Pulmonary artery endothelial cell (primary cell): ENCODE results near the gene NDST4. TPM values are rescaled to one million over a fixed set of nuclear protein-coding genes. Genes with fewer than 3 reads are reported as not detected.

Experiments used
- DNase-seq: peaks from one replicate; pipeline ENCODE4 v3.0.0-alpha.2; 2011; ENCODE audit warnings: low read depth, low spot score
- total RNA-seq: library from RNA; depleted of rRNA; stranded (reverse); fragments of >200 nt; gene quantifications from 2 replicates; pipeline ENCODE4 v1.2.3, GENCODE V29; 2014

Gene NDST4
- total RNA-seq, 1 donor from 2014 or later, result not detected

DNA sequence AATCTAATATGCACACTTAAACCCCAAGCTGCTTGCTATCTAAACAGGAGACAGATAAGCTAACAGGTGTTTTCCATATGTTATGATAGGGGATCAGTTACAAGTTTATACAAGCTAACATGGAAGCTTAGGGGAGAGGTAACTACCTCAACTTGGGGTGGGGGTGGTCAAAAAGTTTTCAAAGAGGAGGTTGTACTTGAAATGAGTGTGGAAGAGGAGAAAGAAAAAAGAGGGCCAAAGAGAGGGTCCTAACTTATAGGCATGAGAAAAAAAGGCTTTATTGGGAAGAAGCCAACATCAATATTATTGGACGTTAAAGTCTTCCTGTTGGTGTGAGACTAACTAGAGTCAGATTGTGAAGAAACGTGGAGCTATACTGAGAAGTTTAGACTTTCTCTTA, 205.9 kb downstream of the NDST4 start:
- no peak for DNase-seq

DNA sequence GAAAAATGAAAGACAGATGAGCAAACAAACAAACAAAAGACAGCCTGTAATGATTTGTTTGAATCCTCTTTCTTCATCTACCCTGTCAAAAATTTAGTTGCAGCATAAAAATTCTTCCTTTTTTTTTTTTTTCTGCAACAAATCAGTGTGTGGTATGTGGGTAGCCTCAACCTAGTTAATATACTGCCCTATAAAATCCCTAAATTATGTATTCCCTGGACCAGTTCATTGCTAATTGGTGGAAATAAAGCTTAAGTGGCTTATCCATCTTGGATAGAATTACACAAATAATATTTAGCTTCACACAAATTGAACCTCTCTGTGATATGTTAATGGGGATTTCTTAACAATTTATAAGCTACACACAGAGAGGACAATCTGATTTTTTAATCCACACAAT, 208.4 kb downstream of the NDST4 start:
- DNase-seq, result no peak

DNA sequence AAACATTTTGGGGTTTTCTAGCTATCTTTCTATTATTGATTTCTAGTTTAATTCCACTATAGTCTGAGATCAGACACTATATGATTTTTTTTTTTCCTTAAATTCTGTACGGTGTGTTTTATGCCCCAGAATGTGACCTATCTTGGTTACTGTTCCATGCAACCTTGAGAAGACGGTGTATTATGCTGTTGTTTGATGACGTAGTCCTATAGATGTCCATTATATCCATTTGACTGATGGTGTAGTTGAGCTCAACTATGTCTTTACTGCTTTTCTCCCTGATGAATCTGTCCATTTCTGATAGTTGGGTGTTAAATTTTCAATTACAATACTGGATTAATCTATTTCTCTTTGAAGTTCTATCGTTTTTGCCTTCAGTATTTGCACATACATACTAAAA, 212.5 kb downstream of the NDST4 start:
- no peak for DNase-seq

DNA sequence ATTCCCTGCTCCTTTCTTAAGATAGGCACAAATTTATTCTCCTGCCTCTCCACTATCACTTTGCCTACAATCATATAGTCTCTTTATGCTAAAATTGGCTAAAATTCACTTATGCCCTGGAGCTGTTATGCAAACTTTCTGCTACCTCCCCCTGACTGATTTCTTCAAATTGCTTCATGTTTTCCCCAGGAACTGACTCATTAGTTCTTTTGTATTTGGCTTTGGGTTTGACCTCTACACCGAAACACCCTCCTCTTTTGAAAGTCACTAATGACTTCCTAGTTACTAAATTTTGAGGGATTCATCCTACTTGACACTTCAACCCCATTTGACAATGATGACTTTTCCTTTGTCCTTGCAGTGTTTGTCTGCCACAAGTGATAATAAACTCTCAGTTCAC, 222.6 kb downstream of the NDST4 start:
- DNase-seq, result no peak

DNA sequence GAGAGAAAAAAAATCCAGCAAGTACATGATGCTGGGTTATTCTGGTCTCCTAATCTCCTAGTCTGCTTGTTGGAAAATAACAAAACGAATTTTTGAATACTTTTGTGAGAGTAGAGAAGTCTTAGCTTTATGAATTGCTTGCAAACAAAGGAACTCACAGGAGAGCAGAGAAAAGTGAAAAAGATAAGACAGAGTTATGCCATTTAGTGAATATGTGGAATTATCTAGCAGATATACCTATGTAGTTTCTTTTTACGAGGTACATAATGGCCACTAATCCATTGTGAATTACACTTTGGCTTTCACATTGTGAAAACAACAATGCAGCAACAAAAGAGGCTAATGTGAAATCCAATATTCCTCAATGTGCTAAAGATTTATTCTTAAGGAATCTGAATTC, 226.7 kb downstream of the NDST4 start:
- no peak for DNase-seq

DNA sequence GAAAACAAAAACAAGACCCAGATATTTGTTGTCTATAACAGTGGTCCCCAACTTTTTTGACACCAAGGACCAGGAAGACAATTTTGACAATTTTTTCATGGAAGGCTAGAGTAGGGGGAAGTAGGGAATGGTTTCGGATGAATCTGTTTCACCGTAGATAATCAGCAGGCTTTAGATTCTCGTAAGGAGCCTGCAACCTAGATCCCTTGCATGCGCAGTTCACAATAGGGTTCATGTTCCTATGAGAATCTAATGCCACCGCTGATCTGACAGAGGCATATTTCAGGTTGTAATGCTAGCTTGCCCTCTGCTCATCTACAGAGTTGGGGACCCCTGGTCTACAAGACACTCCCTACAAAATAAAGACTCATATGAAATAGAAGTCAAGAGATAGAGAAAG, 229.8 kb downstream of the NDST4 start:
- no peak for DNase-seq

DNA sequence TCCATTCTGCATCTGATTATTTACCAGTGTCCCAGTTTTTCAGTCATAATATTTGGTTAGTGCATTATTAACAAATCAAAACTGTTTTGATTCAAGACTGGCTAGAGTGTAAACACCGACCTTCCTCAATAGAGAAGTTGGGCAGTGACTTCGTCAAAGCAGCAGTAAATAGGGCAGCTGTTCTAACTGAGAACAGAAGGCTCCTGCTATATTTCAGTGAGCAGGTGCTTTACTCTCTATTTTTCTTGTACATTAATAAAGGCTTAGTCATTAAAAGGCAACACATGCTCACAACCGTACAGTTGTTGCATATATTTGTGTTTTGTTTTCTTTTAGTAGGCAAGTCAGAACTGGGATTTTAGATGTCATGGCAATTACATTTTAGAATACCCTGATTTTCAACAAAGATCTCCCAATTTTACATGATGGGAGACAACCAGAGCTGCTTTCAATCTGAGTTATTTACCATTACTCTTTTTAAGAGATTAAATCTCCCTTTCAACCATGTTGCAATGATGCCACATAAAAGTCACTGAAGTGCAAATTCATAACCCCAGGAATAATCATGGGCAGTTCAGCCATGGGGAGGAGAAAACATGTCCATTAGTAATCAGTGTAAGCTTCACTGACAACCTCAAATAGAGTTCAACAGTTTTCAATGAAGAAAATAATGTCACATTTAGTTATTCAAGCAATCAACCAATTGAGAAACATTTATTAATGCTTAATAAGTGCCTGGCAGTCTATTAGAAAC, 233.3 kb downstream of the NDST4 start:
- no peak for DNase-seq

DNA sequence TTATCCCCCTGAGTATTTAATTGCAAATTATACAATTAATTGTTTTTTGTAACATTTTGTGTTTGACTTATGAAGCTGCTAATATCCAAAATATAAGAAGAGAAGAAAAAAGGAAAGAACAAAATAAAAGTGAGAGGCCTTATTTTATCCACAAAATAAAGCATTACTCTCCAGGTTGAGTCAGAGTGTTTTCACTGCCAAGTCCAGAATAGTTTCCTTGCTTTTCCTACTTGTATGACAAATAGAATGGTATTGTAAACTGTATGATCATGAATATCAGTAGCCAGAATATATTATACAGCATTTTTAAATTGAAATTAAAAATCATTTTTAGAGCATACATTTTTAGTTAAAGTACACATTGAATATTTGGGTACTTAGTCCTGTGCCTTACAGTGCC, 237.8 kb downstream of the NDST4 start:
- no peak for DNase-seq

DNA sequence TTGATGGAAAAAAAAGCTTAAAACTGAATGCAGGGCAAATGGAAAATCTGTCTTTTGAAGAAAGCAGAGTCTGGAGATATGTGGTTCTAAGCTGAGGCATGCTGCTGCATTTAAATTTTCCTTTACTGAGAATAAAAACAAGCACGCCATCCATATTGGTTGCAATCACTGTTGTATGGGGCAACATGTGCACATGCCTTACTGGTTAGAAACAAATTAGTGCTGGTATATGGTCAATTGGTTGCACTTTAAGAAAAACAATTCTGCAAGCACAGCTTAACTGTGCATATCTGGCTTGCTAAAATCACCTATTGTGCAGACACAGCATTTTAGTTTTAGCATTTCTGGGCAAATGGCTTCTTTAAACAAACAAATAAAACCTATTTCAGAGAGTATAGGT, 239.1 kb downstream of the NDST4 start:
- no peak for DNase-seq

DNA sequence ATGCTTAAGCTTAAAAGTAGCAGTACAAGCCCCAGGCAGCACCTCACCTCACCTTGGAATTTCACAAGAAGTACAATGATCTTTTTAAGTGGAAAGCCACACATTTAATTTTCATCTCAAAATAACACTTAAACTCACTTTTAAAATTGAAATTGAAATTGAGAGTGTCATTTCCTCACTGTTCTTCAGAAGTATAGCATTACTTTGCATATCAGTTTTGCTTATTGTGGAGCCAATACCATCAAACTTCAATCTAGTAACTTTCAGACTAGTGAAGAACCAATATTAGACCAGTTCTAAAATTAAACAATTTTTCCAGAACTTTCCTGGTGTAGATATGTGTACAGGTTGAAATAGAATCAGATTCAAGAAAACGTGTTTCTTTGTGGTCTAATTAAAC, 242.4 kb downstream of the NDST4 start:
- no peak for DNase-seq

DNA sequence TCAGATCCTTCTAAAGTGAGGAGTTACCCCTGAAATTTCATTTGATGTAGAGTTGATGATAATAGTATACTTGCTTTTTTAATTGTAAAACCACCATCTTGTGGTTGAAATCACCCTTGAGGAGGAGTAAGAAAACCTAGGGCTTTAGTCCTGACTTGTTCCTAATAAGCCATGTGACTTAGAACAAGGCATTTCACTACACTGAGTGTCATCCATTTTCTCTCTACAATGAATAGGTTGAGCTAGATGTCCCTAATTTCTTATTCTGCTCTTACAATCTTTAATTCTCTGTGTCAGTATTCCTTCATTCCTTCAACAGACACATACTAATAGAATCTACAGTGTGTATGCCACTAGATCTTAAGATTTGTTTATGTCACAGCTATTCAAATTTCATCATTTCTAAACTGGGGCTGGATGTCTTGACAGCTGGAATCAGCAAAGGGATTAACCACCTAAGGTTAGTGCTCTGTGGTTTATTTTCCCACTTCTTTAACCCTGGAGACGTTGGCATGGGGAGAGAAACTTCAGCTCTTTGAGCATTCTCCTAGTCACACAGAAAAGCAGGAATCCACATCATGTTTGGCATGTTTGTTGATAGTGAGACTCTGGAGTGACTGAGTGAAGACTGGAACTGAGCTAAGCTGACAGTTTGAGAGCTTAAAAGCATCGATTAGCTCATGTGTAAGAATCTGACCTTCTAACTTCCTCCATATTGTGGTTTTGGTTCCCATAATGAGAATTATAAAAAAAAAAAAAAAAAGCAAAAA, 246.3 kb downstream of the NDST4 start:
- DNase-seq, result no peak

DNA sequence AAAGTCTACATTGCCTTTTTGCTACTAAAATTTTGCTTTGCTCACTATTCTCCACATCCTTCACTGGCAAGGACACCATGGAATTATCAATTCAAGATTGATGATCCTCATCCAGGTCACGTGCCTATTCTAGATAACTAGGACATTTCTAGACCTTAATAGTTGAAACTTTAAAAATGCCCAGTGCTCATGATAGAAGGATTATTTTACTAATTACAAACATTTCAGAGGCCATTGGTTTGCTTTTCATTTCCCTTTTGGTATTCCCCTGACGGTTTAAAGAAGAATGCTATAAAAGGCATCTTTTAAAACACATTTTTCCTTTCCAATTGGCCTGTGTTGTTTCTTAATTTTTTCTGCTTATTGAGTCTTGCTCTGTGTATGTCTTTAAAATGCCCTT, 249.4 kb downstream of the NDST4 start:
- DNase-seq, result no peak

DNA sequence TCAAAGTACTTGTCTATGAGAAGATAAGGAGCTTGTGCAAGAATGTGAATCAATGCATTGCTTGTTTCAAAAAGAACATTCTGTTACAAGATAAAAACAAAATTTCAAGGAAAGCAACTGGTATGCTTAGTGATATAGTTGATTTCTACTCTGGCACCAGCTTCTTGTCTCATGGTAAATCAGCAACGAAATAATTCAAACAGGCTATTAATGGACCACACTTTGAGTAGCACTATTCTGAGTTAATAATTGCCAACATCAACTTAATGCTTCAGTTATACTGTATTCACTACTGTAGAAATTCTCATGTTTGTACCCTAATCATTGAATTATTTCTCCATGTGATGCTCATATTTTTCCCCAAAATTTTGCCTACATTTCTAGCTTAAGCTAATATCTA, 252.6 kb downstream of the NDST4 start:
- no peak for DNase-seq

DNA sequence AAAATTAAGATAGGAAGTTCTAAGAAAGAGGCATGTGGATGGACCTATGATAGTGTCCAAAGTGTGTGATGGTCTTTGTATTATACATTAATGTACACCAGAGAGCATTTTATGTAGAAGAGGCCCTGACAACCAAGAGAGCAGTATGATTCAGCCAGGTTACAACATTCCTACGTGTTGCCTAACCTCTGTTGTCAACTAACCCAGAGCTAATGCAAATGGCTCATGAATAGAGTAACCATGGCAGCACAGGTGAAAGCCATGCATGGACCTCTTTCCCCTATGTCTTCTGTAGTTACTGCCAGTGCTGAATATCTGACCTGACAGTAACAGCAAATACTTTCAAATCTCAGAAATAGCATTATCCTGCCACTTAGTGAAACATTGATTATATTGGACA, 255.6 kb downstream of the NDST4 start:
- no peak for DNase-seq

DNA sequence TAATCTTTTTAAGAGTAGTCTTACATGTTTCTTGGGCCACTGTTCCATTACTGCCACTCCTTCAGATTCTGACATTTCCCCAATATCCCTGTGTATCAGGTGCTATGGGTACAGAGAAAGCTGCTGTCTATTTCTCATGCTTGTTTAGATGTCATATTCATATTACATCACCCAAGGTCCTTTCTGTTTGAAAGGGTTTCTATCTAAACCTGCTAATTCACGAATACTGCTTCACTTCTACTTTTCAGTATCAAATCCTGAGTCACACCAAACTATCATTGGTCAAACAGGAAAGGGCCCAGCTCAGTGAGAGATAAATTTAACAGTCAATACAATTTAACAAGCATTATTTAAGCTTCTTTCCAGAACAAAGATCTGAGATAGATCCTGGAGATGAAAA, 273.4 kb downstream of the NDST4 start:
- DNase-seq, result no peak

DNA sequence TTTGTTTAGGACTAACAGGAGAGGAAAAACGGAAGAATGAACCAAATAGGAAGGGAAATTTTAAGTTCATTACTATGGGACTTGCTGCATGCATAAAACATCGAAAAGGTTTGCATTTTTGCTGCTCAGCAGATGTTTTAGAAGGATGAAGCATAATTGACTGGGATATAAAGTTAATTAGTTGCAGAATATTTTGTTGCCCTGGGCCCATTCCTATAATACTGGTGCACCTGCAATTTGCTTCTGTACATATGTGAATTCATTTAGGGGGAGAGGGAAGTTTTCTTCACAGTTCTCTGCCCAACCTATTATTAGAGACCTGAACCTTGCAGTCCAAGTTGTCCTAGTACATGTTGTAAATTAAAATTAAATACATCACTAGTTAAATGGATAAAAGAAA, 282.8 kb downstream of the NDST4 start:
- DNase-seq, result no peak

DNA sequence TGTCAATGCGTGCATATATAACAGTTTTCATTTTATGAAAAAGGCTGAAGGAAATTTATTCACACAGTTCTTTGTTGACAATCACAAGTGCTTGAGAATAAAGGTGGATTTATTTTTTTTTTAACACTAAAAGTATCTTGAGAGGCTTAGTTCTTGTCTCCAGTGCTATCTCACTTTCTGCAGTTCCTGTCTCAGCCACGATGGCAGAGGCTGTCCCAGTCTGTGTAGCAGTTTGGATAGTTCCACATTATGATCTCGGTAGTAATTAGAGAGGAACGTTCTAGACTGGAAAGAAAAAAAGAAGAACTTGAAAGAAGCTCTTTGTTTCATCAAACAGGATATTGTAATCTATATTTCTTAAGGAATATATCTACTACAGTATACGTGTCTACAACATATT, 285.8 kb downstream of the NDST4 start:
- DNase-seq, result no peak

DNA sequence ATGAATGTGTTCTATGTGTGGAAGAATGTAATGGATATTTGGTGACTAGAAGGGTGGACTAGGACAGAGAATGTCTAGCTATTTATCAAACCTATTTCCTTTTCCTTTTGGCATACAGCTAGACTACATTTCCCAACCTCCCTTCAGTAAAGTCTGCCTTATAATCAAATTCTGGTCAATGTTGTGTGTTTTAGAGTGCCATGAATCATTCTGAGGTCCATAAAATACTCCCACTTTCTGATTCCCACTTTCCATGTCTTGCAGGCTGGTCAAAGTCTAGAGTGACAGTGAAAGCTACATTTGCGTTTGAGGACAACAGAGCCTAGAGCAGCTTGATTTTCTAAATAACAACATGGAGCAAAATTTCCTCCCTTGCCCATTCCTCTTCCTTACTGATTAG, 297.7 kb downstream of the NDST4 start:
- no peak for DNase-seq

DNA sequence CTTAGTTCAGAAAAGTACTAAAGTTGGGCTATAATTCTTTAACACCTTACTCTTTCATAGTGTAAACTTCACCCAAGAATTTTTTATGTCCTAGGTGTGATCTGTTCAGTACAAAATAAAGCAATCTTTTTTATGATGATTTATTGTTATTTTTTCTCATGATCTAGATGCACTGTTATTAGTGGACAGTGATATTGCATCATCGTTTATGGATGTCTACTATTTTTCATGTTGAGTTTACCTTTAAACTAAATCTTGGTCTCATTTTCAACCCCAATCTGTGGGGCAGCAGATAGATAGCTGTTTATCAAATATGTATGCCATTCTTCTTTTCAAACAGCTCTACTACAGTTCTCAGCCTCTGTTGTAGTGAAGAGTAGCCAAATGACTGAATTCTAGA, 299.5 kb downstream of the NDST4 start:
- no peak for DNase-seq

DNA sequence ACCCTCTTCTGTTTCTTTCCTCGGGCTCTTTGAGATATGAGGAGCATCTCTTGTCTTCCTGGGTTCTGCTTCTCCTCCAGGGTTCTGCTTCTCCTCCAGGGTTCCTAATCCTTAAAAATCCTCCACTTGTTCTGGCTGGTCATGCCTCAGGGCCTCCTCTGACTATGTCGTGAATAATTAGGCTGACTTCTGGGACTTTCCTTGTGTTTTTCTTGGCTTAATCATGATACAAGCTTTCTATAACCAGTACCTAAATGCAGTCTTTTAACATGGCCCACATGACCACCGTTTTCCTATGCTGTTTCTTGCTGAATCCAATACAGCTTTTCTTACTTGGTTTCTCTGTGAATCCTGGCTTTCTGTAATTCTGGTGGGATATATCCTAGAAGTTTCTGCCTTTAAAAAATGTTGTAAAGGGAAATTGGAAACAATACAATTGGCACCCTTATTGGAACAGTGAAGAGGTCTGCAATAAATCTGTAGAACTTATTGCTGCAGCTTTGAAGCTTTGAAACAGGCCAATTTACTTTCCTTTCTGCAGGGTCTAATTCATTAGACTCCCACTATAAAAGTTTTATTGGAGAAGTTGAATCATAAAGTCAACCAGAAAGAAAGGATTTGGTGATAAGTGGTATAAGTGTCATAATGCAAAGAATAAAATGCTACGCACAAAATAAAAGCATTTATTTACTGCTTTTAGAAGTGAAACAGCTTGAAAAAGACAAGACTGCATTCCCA, 301.7 kb downstream of the NDST4 start:
- DNase-seq, result no peak

DNA sequence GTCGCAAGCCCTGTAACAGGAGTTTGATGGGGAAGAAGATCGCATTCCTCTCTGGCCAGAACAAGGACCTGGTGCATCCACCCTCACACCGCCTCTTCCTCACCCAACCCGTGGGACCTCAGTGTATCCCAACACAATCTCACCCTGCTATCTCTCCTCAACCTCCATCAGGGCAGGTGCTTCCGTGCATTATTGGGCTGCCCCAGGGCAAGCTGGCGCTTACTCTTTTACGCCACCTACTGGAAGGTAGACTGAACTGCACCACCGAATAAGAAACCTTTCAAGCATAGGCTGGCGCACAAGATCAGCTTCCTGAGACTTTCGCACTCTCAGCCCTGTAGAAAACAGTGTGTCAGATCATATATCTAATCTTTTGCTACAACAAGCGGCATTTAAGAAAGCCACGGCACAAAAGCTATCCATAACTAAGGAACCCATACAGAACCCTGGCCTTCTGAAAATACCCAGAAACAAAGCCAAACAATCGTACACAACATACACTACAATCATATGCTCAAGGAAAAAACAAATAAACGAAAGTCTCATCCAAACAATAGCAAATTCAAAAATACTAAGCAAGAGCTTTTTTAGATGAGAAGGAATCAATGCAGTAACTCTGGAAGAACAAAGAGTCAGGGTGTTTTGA, 305.5 kb downstream of the NDST4 start:
- no peak for DNase-seq

DNA sequence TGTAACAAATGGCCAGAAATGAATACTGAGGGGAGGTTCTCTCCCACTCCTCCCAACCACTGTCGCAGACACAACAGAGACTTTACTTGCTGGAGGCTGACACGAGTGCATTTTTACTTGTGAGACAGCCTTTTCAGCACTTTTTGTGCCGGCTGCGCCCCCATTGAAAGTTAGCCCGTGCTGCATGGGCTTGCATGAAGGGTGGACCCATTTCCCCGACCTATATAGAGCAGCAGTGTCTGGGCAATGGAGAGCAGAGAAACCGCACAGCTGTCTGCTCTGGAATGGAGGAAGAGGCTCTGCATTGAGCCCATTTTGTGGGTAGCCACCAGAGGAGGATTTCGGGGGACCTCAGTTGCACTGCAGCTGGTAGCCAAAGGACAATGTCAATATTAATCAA, 306.1 kb downstream of the NDST4 start:
- DNase-seq, result no peak
